IMR-90 (cell line): ENCODE measurements around the gene PLXNA4. TPM values are rescaled to one million over a fixed set of nuclear protein-coding genes. Genes with fewer than 3 reads are reported as not detected.

Experiments used
- ATAC-seq: fragments of 200-7000 bp; cut with Tn5 transposase; 2 replicates; pipeline ENCODE4 v1.9.1; 2020; ENCODE audit warnings: low read depth, mild to moderate bottlenecking, moderate library complexity
- BruUV-seq: library from RNA; stranded (reverse); fragments of 400-500 nt; replicated peaks from 2 replicates; lab custom pipeline; 2021; lab: Mats Ljungman, UMichigan
- CTCF ChIA-PET: fragments of 300-600 bp; formaldehyde crosslinking; extraction: SDS; loops from one replicate; lab custom pipeline; 2021; ENCODE audit warnings: antibody characterized with exemption; lab: Yijun Ruan, JAX
- POLR2A ChIA-PET: fragments of 300-600 bp; sonication (Branson Sonifier 250); formaldehyde crosslinking; loops from one replicate; lab custom pipeline; 2022; ENCODE audit warnings: antibody characterized with exemption; ENCODE audit not compliant: unreplicated experiment; lab: Charles Lee
- DNase-seq: peaks from one replicate; pipeline ENCODE4 v3.0.0; 2013
- H2AFZ ChIP-seq: replicated peaks from 2 replicates; pipeline ENCODE3; 2013; ENCODE audit warnings: low read length, mild to moderate bottlenecking; ENCODE audit not compliant: poor library complexity
- H2AK5ac ChIP-seq: 2 replicates; pipeline ENCODE4 v1.6.1; 2013; ENCODE audit warnings: low read depth, low read length, inconsistent platforms
- H2AK9ac ChIP-seq: replicated peaks from 2 replicates; pipeline ENCODE3; 2013; ENCODE audit warnings: mild to moderate bottlenecking, low read depth, low read length, moderate library complexity; ENCODE audit not compliant: poor library complexity
- H2BK120ac ChIP-seq: 2 replicates; pipeline ENCODE4 v1.6.1; 2013; ENCODE audit warnings: low read depth, low read length, inconsistent platforms
- H2BK15ac ChIP-seq: 3 replicates; pipeline ENCODE4 v1.6.1; 2013; ENCODE audit warnings: low read depth, low read length, inconsistent platforms
- H2BK20ac ChIP-seq: 2 replicates; pipeline ENCODE4 v1.6.1; 2013; ENCODE audit warnings: low read depth, mild to moderate bottlenecking, inconsistent platforms, low read length, moderate library complexity
- H2BK5ac ChIP-seq: 2 replicates; pipeline ENCODE4 v1.6.1; 2013; ENCODE audit warnings: mild to moderate bottlenecking, low read depth, low read length, inconsistent platforms; ENCODE audit not compliant: poor library complexity, severe bottlenecking
- H3K14ac ChIP-seq: replicated peaks from 2 replicates; pipeline ENCODE4 v1.6.1; 2013; ENCODE audit warnings: low read depth, low read length, inconsistent platforms
- H3K18ac ChIP-seq: 2 replicates; pipeline ENCODE4 v1.6.1; 2013; ENCODE audit warnings: low read depth, low read length, control low read depth
- H3K23ac ChIP-seq: 2 replicates; pipeline ENCODE4 v1.6.1; 2013; ENCODE audit warnings: low read depth, low read length, inconsistent platforms
- H3K27ac ChIP-seq: 2 replicates; pipeline ENCODE4 v1.5.1; 2013; ENCODE audit warnings: mild to moderate bottlenecking, control low read depth, low read length; ENCODE audit not compliant: insufficient read depth
- H3K27me3 ChIP-seq: 2 replicates; pipeline ENCODE4 v1.6.1; 2013; ENCODE audit warnings: low read length; ENCODE audit not compliant: control insufficient read depth, insufficient read depth
- H3K36me3 ChIP-seq: 2 replicates; pipeline ENCODE4 v1.6.1; 2013; ENCODE audit warnings: low read length, mixed read lengths; ENCODE audit not compliant: control insufficient read depth, insufficient read depth
- H3K4ac ChIP-seq: 2 replicates; pipeline ENCODE4 v1.6.1; 2013; ENCODE audit warnings: low read depth, low read length, inconsistent platforms
- H3K4me1 ChIP-seq: 2 replicates; pipeline ENCODE4 v1.6.1; 2013; ENCODE audit warnings: low read length, mixed read lengths; ENCODE audit not compliant: control insufficient read depth, insufficient read depth
- H3K4me2 ChIP-seq: 2 replicates; pipeline ENCODE4 v1.6.1; 2013; ENCODE audit warnings: low read depth, mild to moderate bottlenecking, control low read depth, low read length, moderate library complexity
- H3K4me3 ChIP-seq: 2 replicates; pipeline ENCODE4 v1.5.1; 2013; ENCODE audit warnings: low read depth, mild to moderate bottlenecking, control low read depth, low read length, moderate library complexity; ENCODE audit not compliant: insufficient read depth
- H3K56ac ChIP-seq: 2 replicates; pipeline ENCODE4 v1.6.1; 2013; ENCODE audit warnings: low read length, inconsistent platforms; ENCODE audit not compliant: insufficient read depth; ENCODE audit errors: extremely low read depth
- H3K79me1 ChIP-seq, 2 experiments: 2 replicates each; pipeline ENCODE4 v1.6.1; 2013; ENCODE audit warnings: low read length in 2 of 2, inconsistent platforms in 1 of 2, low read depth in 1 of 2
- H3K9ac ChIP-seq: 2 replicates; pipeline ENCODE4 v1.6.1; 2013; ENCODE audit warnings: low read depth, low read length, control low read depth
- H3K9me1 ChIP-seq: 2 replicates; pipeline ENCODE4 v1.6.1; 2013; ENCODE audit warnings: low read length, inconsistent platforms; ENCODE audit not compliant: insufficient read depth
- H3K9me3 ChIP-seq: 2 replicates; pipeline ENCODE4 v1.6.1; 2013; ENCODE audit warnings: low read length; ENCODE audit not compliant: control insufficient read depth, insufficient read depth
- H4K20me1 ChIP-seq: 2 replicates; pipeline ENCODE4 v1.6.1; 2013; ENCODE audit warnings: low read length, inconsistent platforms; ENCODE audit not compliant: insufficient read depth
- H4K5ac ChIP-seq: 2 replicates; pipeline ENCODE4 v1.6.1; 2013; ENCODE audit warnings: mild to moderate bottlenecking, low read depth, low read length, control low read depth
- H4K8ac ChIP-seq, 2 experiments: 2 replicates each; pipeline ENCODE4 v1.6.1; 2013; ENCODE audit warnings: low read depth in 2 of 2, low read length in 2 of 2, control low read depth in 1 of 2, inconsistent platforms in 1 of 2
- H4K91ac ChIP-seq: 2 replicates; pipeline ENCODE4 v1.6.1; 2013; ENCODE audit warnings: low read depth, low read length, inconsistent platforms; ENCODE audit not compliant: insufficient read depth
- BHLHE40 ChIP-seq: fragments of 150-350 bp; IDR thresholded peaks from 2 replicates; pipeline ENCODE4 v1.6.1; 2016; ENCODE audit warnings: mild to moderate bottlenecking, low read depth, low read length
- CEBPB ChIP-seq: IDR thresholded peaks from 2 replicates; pipeline ENCODE4 v1.6.1; 2012; ENCODE audit warnings: low read depth, low read length, improper control_type of control experiment
- CHD1 ChIP-seq: IDR thresholded peaks from 2 replicates; pipeline ENCODE4 v1.6.1; 2012; ENCODE audit warnings: low read depth, low read length, improper control_type of control experiment
- CTCF ChIP-seq: conservative IDR thresholded peaks from 2 replicates; pipeline ENCODE4 v1.5.1; 2012; ENCODE audit warnings: mild to moderate bottlenecking, low read depth, low read length, improper control_type of control experiment
- ELK1 ChIP-seq: fragments of 150-350 bp; IDR thresholded peaks from 2 replicates; pipeline ENCODE4 v1.6.1; 2016; ENCODE audit warnings: low read depth, mild to moderate bottlenecking, low read length, moderate library complexity, borderline replicate concordance
- FOS ChIP-seq: fragments of 150-350 bp; IDR thresholded peaks from 2 replicates; pipeline ENCODE4 v1.6.1; 2016; ENCODE audit warnings: low read depth, low read length
- MAFK ChIP-seq: IDR thresholded peaks from 2 replicates; pipeline ENCODE4 v1.6.1; 2012; ENCODE audit warnings: low read depth, low read length, improper control_type of control experiment
- MAZ ChIP-seq: IDR thresholded peaks from 2 replicates; pipeline ENCODE4 v1.6.1; 2012; ENCODE audit warnings: low read depth, mild to moderate bottlenecking, low read length, improper control_type of control experiment, moderate library complexity, borderline replicate concordance
- MXI1 ChIP-seq: IDR thresholded peaks from 2 replicates; pipeline ENCODE4 v1.6.1; 2012; ENCODE audit warnings: low read depth, mild to moderate bottlenecking, low read length, moderate library complexity, borderline replicate concordance
- NFE2L2 ChIP-seq: fragments of 150-350 bp; IDR thresholded peaks from 2 replicates; pipeline ENCODE4 v1.6.1; 2016; ENCODE audit warnings: low read depth, mild to moderate bottlenecking, low read length
- POLR2A ChIP-seq: IDR thresholded peaks from 2 replicates; pipeline ENCODE4 v1.6.1; 2012; ENCODE audit warnings: mild to moderate bottlenecking, low read depth, low read length
- RAD21 ChIP-seq: IDR thresholded peaks from 2 replicates; pipeline ENCODE4 v1.6.1; 2012; ENCODE audit warnings: low read length, improper control_type of control experiment
- RCOR1 ChIP-seq: IDR thresholded peaks from 2 replicates; pipeline ENCODE4 v1.6.1; 2012; ENCODE audit warnings: mild to moderate bottlenecking, low read length, improper control_type of control experiment; ENCODE audit not compliant: insufficient replicate concordance
- RFX5 ChIP-seq: IDR thresholded peaks from 2 replicates; pipeline ENCODE4 v1.8.0; 2012; ENCODE audit warnings: low read depth, mild to moderate bottlenecking, low read length, moderate library complexity
- SMC3 ChIP-seq: fragments of 150-350 bp; IDR thresholded peaks from 2 replicates; pipeline ENCODE4 v1.6.1; 2016; ENCODE audit warnings: low read depth, mild to moderate bottlenecking, antibody characterized with exemption, low read length, moderate library complexity
- USF2 ChIP-seq: fragments of 150-350 bp; IDR thresholded peaks from 2 replicates; pipeline ENCODE4 v1.6.1; 2017; ENCODE audit warnings: mild to moderate bottlenecking, antibody characterized with exemption, low read length, low read depth
- WGBS, 2 experiments: methylation state at CpG; one replicate each; pipeline versions ENCODE4 v1.1.5 to v1.1.7; 2013; ENCODE audit warnings: missing lambda C conversion rate in 2 of 2; ENCODE audit not compliant: insufficient read length in 1 of 2; ENCODE audit errors: extremely low coverage in 2 of 2; 5-methylcytosine and 5-hydroxymethylcytosine counted together
- dilution Hi-C: fragments of 300-500 bp; cut with HindIII; formaldehyde crosslinking; loops from one replicate; pipeline ENCODE4 v1.14.3; 2018; ENCODE audit warnings: low sequenced_read_pairs; ENCODE audit not compliant: unreplicated experiment
- in situ Hi-C: fragments of 300-500 bp; cut with MboI; formaldehyde crosslinking; loops from 3 replicates; pipeline ENCODE4 v1.14.3; 2019; ENCODE audit warnings: low sequenced_read_pairs, inconsistent platforms, mixed read lengths
- intact Hi-C: fragments of 100-400 bp; cut with micrococcal nuclease; formaldehyde crosslinking; loops from 2 replicates; pipeline ENCODE4 v1.10.0; 2022
- polyA plus RNA-seq, 3 experiments: library from polyadenylated mRNA; depleted of rRNA; stranded (reverse); fragments of >200 nt; gene quantifications; 2 replicates each; pipeline ENCODE4 v1.2.3, GENCODE V29; 2012; ENCODE audit warnings: low replicate concordance in 1 of 3
- total RNA-seq: library from RNA; depleted of rRNA; stranded (reverse); fragments of >200 nt; gene quantifications from 2 replicates; pipeline ENCODE4 v1.2.3, GENCODE V29; 2012

The PLXNA4 gene
- total and polyA plus RNA-seq, 2 of the 4 experiments (the other 2 are of a cell fraction): under 0.01 TPM

- H3K4me2 ChIP-seq: no peak overlapping the region
- H3K36me3 ChIP-seq: no peaks in the 10 kb centered on the region
- no peaks in the 10 kb centered on the region for H3K9me1 ChIP-seq
- ATAC-seq (no peak), DNase-seq (no peak)
- H2BK20ac ChIP-seq: no peak overlapping the region
- ChIA-PET CTCF (no interaction called here), POLR2A (no interaction called here)
- H3K23ac ChIP-seq: no peak overlapping the region
- no peaks in the 10 kb centered on the region for H3K4me1 ChIP-seq
- H3K4ac ChIP-seq: no peak overlapping the region
- H3K79me1 ChIP-seq: no peaks in the 10 kb centered on the region
- no peak overlapping the region for H3K9ac ChIP-seq
- H3K27ac ChIP-seq: no peak overlapping the region
- TF ChIP-seq RAD21 (no peak), CHD1 (no peak), MAZ (no peak), BHLHE40 (no peak), NFE2L2 (no peak), FOS (no peak), ELK1 (no peak), CTCF (no peak), CEBPB (no peak), USF2 (no peak), MAFK (no peak), POLR2A (no peak), SMC3 (no peak), RFX5 (no peak), MXI1 (no peak), RCOR1 (no peak)
- H3K18ac ChIP-seq: no peak overlapping the region
- no CpG with 5 or more reads among the region's 12 CpGs for WGBS, 2 experiments
- no peaks in the 10 kb centered on the region for H3K9me3 ChIP-seq
- H2BK120ac ChIP-seq: no peak overlapping the region
- H4K91ac ChIP-seq: no peak overlapping the region
- H3K4me3 ChIP-seq: no peak overlapping the region
- H4K8ac ChIP-seq: no peak overlapping the region
- dilution Hi-C loops: no loop called here
- no peaks in the 10 kb centered on the region for H4K20me1 ChIP-seq
- no peak overlapping the region for H2BK15ac ChIP-seq
- H2BK5ac ChIP-seq: no peak overlapping the region
- H3K56ac ChIP-seq: no peak overlapping the region
- no peaks in the 10 kb centered on the region for H3K27me3 ChIP-seq
- intact Hi-C loops: no loop called here
- no peak overlapping the region for H2AFZ ChIP-seq
- H3K14ac ChIP-seq: no peak overlapping the region
- no peak overlapping the region for H2AK5ac ChIP-seq
- no peak overlapping the region for H4K5ac ChIP-seq
- in situ Hi-C loops: no loop called here
- no TSS peak for BruUV-seq
- H2AK9ac ChIP-seq: no peak overlapping the region
Observed at GRCh38 chr7:132351954-132352499, 224.2 kb downstream of the PLXNA4 start.
